Fibroblast of the aortic adventitia (primary cell): ENCODE measurements around the gene CABLES2. TPM values are rescaled to one million over a fixed set of nuclear protein-coding genes. Genes with fewer than 3 reads are reported as not detected.

Experiments used
- DNase-seq: peaks from one replicate; pipeline ENCODE4 v3.0.0-alpha.2; 2010; ENCODE audit warnings: low read depth
- H3K4me3 ChIP-seq: 2 replicates; pipeline ENCODE4 v1.5.1; 2011; ENCODE audit warnings: low read depth, mild to moderate bottlenecking, control low read depth, low read length, moderate library complexity
- total RNA-seq: library from RNA; depleted of rRNA; stranded (reverse); fragments of >200 nt; gene quantifications from 2 replicates; pipeline ENCODE4 v1.2.3, GENCODE V29; 2012; ENCODE audit warnings: low replicate concordance
- TF ChIP-seq, protein P1 (sequence below): IDR thresholded peaks from 2 replicates; pipeline ENCODE4 v1.5.1; 2011; ENCODE audit warnings: mild to moderate bottlenecking, low read length, control low read depth, inconsistent platforms; ENCODE audit not compliant: insufficient read depth

CABLES2 gene
- total RNA-seq, 1 donor: 4.3 TPM

DNA sequence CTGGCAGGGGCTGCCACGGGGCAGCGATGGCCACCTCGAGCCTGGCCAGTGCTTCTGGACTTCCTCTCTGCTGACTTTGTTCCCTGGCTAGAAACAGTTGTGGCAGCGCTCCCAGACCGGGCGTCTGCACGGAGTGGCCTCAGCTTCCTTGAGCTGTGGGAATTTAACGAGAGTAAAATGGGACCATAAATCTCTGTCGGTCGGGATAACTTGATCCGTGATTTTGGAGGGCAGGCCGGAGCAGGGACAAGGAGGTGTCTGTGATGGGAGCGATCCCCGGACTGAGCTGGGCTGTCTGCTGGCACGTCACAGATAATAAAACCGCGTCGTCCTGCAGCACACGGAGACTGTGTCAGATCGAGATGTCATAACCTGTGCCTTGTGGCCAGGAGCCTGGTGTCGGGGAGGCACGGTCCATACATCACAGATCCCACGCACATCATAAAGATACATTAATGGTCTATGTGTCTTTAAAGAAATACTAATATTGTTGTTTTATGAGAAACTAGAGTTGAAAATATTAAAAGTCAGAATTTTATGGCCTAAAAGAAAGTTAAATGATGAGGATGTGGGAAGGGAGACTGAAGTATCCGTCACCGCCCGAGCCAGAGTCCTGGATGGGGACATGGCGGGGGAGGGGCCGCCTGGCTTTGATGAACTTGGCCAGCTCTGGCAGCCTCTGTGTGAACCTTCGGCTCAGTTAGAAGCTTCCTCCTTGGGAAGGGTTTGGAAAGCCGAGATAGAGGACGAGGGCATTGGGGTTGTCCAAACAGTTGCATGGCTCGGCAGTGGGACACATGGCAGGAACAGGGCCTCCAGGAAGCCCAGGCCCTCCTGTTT is 26.8 kb upstream of the CABLES2 start:
- no peak overlapping the region for H3K4me3 ChIP-seq
- TF ChIP-seq, protein P1, sequence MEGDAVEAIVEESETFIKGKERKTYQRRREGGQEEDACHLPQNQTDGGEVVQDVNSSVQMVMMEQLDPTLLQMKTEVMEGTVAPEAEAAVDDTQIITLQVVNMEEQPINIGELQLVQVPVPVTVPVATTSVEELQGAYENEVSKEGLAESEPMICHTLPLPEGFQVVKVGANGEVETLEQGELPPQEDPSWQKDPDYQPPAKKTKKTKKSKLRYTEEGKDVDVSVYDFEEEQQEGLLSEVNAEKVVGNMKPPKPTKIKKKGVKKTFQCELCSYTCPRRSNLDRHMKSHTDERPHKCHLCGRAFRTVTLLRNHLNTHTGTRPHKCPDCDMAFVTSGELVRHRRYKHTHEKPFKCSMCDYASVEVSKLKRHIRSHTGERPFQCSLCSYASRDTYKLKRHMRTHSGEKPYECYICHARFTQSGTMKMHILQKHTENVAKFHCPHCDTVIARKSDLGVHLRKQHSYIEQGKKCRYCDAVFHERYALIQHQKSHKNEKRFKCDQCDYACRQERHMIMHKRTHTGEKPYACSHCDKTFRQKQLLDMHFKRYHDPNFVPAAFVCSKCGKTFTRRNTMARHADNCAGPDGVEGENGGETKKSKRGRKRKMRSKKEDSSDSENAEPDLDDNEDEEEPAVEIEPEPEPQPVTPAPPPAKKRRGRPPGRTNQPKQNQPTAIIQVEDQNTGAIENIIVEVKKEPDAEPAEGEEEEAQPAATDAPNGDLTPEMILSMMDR: no peak
- DNase-seq: peak; percentile 15

DNA sequence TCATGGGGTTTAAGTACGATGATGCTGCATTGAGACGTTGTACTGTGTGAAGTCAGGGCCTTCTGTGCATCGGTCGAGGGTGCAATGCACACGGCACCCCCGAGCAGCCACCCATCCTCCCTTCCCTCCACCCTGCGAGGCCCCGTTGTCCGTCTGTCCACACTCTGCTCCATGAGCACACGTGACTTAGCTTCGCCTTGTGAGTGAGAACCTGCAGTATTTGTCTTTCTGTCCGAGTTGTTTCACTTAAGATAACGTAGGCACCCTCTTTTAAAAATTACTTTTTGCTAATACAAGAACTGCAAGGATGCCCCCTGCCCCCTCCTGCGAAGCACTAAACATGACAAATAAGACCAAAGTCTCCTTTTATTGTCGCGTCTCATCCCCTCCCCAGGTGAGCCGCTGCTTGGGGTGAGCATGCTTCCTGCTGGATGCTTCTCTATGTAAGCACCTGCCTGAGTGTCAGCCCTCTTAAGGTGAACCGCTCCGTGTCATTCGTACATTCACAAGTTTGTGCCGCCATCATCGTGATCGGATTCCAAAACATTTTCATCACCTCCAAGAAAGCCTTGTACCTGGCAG is 23.9 kb upstream of the CABLES2 start:
- DNase-seq: no peak
- H3K4me3 ChIP-seq: no peak overlapping the region
- TF ChIP-seq, protein P1: no peak

DNA sequence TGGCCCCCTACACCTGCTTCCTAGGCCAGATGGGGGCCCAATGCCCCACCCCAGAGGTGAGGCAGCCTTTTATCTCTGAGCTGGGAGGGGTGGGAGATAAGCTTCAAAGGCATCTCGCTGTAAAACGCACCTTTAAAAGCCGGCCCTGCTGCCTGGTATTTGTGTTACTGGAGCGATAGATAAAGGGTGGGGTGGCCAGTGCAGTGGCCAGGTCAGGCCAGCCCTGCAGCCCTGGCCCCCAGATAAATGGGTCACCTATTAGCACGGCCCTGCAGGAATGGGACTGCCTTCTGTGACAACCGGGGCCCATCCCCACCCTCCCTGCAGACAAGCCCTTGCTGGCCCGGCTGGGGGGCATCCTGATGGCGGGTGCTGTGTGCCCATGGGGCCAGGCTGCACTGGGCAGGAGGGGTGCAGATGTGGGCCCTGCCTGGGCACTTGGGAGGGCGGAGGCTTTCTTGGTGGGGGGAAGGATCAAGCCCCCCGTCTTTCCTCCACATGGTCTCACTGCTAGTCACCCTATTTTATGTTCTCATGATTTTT is 23.3 kb upstream of the CABLES2 start:
- no peak overlapping the region for H3K4me3 ChIP-seq
- TF ChIP-seq, protein P1: no peak
- DNase-seq: no peak

DNA sequence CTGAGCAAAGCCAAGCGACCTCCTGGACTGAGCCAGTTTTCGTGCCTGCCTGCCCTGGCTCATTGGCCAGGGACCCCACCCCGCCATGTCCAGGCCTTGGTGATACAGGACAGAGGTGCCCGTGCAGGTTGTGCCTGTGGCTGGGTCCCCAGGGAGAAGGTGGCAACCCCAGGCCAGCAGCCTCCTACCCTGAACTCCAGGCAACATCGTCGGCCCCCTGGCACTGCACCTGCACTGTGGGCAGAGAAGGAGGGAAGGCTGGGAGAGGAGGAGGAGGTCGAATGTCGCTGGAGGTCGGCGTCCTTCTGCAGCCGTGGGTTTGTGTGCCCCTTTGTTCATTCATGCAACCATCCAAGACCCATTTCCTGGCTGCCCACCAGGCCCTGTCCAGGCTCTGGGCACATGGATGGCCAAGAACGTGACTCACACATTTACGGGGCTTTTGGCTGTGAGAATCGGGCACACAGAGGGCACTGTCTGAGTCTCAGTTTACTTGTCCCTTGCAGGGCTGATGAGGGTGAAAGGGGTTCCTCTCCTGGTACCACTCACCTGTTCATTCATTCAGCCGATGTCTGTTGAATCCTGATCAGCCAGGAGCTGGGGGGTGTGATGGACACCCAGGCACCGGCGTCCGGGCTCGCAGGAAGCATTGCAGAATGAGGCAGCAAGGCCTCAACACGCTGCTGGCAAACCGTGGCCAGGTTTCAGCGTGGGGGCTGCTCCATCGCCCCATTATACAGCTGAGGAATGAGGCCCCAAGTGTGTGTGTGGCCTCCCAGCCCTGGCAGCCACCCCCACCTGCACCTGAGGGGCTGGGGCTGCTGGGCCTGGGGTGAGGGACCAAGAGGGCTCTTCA is 22.6 kb upstream of the CABLES2 start:
- H3K4me3 ChIP-seq: no peak overlapping the region
- TF ChIP-seq, protein P1: no peak
- no peak for DNase-seq

DNA sequence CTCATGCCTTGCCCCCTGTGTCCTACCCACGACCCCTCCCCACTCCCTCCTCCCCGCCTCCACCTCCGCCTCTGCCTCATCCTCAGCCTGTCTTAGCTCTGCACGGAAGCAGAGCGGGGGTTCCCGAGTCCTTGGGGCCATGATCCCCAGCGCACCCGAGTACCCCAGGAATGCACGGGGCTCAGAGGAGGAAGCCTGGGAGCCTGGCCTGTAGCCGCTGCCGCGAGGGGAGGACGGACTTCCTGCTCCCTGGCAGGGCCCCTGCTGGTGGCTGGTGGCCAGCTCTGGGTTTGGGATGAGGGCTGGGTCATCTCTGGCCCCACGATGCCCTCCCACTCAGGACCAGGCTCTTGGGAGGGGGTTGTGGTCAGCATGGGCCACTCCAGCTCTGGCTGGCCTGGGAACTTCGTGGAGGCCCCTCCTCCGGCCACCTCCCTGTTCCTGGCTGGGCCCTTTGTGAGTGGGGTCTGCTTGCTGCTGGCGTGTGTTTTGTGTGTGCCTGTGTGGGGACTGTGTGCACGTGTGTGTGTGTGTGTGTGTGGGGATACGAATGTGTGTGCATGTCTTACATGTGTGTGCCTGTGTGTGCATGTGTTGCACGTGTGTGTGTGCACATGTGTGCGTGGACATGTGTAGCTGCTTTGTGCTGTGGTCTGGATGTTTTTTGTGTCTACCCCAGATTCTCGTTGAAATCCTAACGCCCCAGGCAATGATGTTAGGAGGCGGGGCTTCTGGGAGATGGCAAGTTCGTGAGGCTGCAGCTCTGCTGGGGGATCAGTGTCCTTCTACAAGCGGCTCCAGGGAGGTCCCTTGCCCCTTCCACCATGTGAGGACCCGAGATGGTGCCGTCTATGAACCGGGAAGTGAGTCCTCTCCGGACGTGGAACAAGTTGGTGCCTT is 21.6 kb upstream of the CABLES2 start:
- no peak overlapping the region for H3K4me3 ChIP-seq
- DNase-seq: no peak
- TF ChIP-seq, protein P1: no peak

DNA sequence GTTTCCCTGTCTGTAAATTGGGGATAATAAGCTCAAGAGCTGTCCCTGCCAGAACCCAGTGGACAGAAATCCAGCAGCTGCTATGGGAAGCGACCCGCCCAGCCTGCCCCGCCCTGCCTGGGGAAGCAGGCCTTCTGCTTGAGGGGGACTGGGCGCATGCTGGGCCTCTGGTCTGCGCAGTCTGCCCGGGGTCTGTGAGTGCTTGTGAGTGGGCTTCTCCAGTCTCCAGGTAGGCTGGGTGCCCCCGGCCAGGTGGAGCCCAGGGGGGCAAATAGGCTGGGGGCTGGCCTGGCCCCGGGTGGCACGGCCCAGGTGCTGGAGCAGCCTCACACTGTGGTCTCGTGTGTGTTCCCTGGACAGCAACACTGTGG is 20.9 kb upstream of the CABLES2 start:
- TF ChIP-seq, protein P1: no peak
- no peak for DNase-seq
- H3K4me3 ChIP-seq: no peak overlapping the region
